ENCODE results near the gene FOXN4. TPM values are rescaled to one million over a fixed set of nuclear protein-coding genes. Genes with fewer than 3 reads are reported as not detected.

The FOXN4 gene
- total RNA-seq = not detected in 2 replicates
- polyA plus RNA-seq = not detected in 2 replicates
- not detected in 2 replicates for polyA plus RNA-seq (2011; cell fraction: cytosol; rRNA removed)
- polyA plus RNA-seq (2011; cell fraction: nucleus; rRNA removed) = not detected in 2 replicates
- not detected in 2 replicates for polyA plus RNA-seq (2012)
- not detected in 2 replicates for polyA minus RNA-seq
- not detected for polyA minus RNA-seq (2011; cell fraction: cytosol; rRNA and poly(A)+ RNA removed)
- polyA minus RNA-seq (2011; cell fraction: nucleus; rRNA and poly(A)+ RNA removed) = not detected in 2 replicates
- not detected for Bru-seq, nascent RNA
- percentile 4 among the genes with signal in this experiment for BruChase-seq, experiment 1, labeled RNA remaining after a 6-hour chase
- BruChase-seq, experiment 2, labeled RNA remaining after a 2-hour chase = not detected
- long read RNA-seq = 0 reads

GRCh38 chr12:109308534-109309380 is at the start of gene FOXN4:
Gene FOXN4, minus strand, starts transcription at chr12:109309284. Its CDS starts 963 bp downstream, at chr12:109308321.
- CTCF ChIA-PET = interaction anchor here (1.5 kb wide), 1 partner anchor 85 kb away, joined by 4 read pairs; no protein-coding TSS in a partner anchor
- Histone ChIP-seq H3K9me3 (replicated peaks; ENCODE audit: control insufficient read depth, insufficient read depth, low read length) (no peaks in the 10 kb centered on the region), H3K27me3 (ENCODE audit: control insufficient read depth in 2 of 2, insufficient read depth in 2 of 2, low read length in 2 of 2) (peaks cover 52 to 69% of the 10 kb centered on the region in 2 experiments), H4K20me1 (replicated peaks; ENCODE audit: control insufficient read depth, extremely low read depth, insufficient read depth, low read length) (no peaks in the 10 kb centered on the region), H3K27ac (ENCODE audit: insufficient read depth, low read depth, low read length) (no peak within 1 kb of the TSS), H3K9ac (replicated peaks; ENCODE audit: extremely low read depth, insufficient read depth, low read length) (no peak within 1 kb of the TSS), H3K36me3 (ENCODE audit: control insufficient read depth in 2 of 2, extremely low read depth in 1 of 2, insufficient read depth in 2 of 2, low read length in 2 of 2) (no peaks in the 10 kb centered on the region), H3K9me1 (replicated peaks; ENCODE audit: control insufficient read depth, extremely low read depth, insufficient read depth, low read length) (no peaks in the 10 kb centered on the region), H3K4me3 (replicated peaks in 1 of 3; ENCODE audit: insufficient read depth in 1 of 3, low read depth in 1 of 3, low read length in 3 of 3) (peak within 1 kb of the TSS in 1 of 3 experiments; percentile 12), H2AFZ (ENCODE audit: low read depth, low read length) (peak within 1 kb of the TSS; percentile 37), H3K4me1 (ENCODE audit: control insufficient read depth, extremely low read depth, insufficient read depth, low read length) (peaks cover 2% of the 10 kb centered on the region), H3K79me2 (ENCODE audit: control insufficient read depth, insufficient read depth, low read length) (no peaks in the 10 kb centered on the region), H3K4me2 (ENCODE audit: insufficient read depth, low read length) (peak within 1 kb of the TSS; percentile 30)
- dilution Hi-C loops (cut with MboI; ENCODE audit: extremely low pct_ligation_motif_present, low sequenced_read_pairs) (no loop called here), intact Hi-C loops (cut with micrococcal nuclease) (no loop called here)
- FAIRE-seq (no peak), DNase-seq (ENCODE audit: low read depth, low spot score) (no peak)
- no TSS peak for BruUV-seq (replicated peaks)
- POLR2A ChIA-PET = no interaction called here
- TF ChIP-seq EZH2 (IDR thresholded peaks at IDR 0.05; ENCODE audit: borderline replicate concordance, low read depth, low read length, severe bottlenecking) = no peak
- no peak for TF ChIP-seq MYC (IDR thresholded peaks at IDR 0.05; ENCODE audit: low read depth, low read length)
- no peak for TF ChIP-seq FOS (IDR thresholded peaks at IDR 0.05; ENCODE audit: borderline replicate concordance, insufficient read depth, low read length)
- TF ChIP-seq POLR2A (IDR thresholded peaks at IDR 0.05; ENCODE audit: low read depth, low read length) = no peak
- TF ChIP-seq POLR2AphosphoS5 (IDR thresholded peaks at IDR 0.05; ENCODE audit: insufficient read depth, low read depth, low read length) = no peak
- TF ChIP-seq GATA2 (IDR thresholded peaks at IDR 0.05; ENCODE audit: insufficient read depth, insufficient read length, low read depth, low read length) = no peak
- TF ChIP-seq JUN (IDR thresholded peaks at IDR 0.05; ENCODE audit: borderline replicate concordance, insufficient read depth, insufficient read length, low read depth) = no peak
- TF ChIP-seq MAX (IDR thresholded peaks at IDR 0.05; ENCODE audit: insufficient read depth, insufficient read length) = no peak
- TF ChIP-seq CTCF (IDR thresholded peaks at IDR 0.05; ENCODE audit: extremely low read depth in 1 of 2, insufficient read depth in 1 of 2, low read depth in 1 of 2, low read length in 2 of 2) = no peak

Data from endothelial cell of umbilical vein (primary cell).